ENCODE results near the gene NTMT2. TPM values are rescaled to one million over a fixed set of nuclear protein-coding genes. Genes with fewer than 3 reads are reported as not detected.
"Not testable (repeated sequence)": the region's sequence is repeated elsewhere in the genome, so short reads cannot be mapped to it uniquely, and the experiment has no call there.

NTMT2 gene
- polyA plus RNA-seq, 3 donors, result not detected

DNA sequence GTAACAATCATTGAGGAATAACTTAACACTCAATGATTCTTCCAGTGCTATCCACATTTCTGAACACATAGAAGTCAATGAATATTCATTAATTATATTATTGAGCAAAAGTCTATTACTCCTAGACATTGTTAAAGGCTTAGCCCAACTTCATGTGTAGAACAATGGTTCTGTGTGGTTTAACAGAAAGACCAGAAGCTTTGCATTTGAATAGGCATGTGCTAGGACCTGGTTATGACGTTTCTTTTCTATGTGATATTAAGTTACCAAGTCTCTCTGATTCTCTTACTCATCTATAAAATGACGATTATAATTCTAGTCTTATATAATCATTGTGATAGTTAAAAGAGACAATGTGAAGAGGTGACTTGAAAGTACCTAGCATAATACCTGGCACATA, 5.2 kb downstream of the NTMT2 start:
- no peak for DNase-seq (ENCODE audit: extremely low read depth in 1 of 11, low read depth in 9 of 11, low spot score in 4 of 11)

DNA sequence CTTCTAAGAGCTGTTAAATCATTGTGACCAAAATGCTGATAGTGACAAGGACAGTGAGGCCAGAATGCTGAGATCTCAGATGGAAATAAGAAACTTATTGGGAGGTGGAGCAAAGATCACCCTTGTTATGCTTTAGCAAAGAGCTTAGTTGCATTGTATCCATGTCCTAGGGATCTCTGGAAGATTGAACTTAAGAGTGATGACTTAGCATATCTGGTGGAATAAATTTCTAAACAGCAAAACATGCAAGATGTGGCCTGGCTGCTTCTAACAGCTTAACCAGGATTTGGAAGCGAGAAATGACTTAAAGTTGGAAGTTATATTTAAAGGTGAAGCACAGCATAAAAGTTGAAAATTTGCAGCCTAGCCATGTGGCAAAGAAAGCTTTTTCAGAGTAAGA, 7.7 kb downstream of the NTMT2 start:
- DNase-seq (ENCODE audit: extremely low read depth in 1 of 11, low read depth in 9 of 11, low spot score in 4 of 11), result no peak

DNA sequence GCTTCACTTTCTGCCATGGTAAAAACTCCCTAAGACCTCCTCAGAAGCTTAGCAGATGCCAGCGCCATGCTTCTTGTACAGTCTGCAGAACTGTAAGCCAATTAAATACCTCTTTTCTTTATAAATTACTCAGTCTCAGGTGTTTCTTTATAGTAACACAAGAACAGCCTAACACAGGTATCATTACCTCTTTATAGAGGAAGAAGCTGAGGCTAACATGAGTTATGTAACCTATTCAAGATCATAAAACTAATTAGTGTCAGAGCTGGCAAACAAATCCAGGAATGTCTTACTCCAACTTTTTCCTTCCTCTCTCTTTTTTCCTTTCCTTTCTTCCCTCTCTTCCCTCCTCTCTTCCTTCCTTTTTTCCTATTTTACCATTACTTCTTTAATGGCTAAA, 9.3 kb downstream of the NTMT2 start:
- DNase-seq (ENCODE audit: extremely low read depth in 1 of 11, low read depth in 9 of 11, low spot score in 4 of 11), result no peak

DNA sequence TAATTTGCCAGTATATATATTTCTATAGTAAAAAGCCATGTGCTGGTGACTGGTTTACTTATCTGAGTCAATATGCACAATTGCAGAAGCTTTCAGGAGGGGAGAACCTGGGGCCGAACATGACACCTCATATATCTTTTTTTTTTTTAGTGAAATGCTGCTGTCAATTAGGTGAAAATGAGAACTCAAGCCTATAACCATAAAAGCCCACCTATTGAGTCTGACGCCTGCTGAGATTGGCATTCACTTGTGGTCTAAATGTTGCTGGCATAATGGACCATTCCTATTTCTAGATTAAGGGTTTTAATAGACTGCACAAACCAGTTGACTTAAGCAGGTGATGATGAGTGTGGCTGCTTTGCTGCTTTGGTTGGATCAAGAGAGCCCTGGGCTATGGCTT, 10.8 kb downstream of the NTMT2 start:
- no peak for DNase-seq (ENCODE audit: extremely low read depth in 1 of 11, low read depth in 9 of 11, low spot score in 4 of 11)

DNA sequence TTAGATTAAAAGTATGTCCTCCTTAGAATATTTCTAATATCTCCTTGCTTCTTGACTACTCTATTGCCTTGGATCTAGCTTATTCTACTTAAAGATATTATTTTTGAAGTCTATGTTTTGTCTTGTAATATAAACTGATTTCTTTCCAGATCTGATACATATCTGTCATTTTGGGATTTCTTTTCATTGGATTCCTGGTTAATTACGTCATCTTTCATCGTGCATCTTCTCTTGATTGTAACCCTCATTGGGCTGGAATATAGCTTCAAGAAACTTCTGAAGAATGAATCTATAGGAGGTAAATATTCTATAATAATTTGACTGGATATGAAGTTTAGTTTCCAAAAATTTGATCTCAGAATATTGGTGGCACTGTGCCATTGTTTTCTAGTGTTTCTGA, 12.1 kb downstream of the NTMT2 start:
- DNase-seq (ENCODE audit: extremely low read depth in 1 of 11, low read depth in 9 of 11, low spot score in 4 of 11), result no peak

DNA sequence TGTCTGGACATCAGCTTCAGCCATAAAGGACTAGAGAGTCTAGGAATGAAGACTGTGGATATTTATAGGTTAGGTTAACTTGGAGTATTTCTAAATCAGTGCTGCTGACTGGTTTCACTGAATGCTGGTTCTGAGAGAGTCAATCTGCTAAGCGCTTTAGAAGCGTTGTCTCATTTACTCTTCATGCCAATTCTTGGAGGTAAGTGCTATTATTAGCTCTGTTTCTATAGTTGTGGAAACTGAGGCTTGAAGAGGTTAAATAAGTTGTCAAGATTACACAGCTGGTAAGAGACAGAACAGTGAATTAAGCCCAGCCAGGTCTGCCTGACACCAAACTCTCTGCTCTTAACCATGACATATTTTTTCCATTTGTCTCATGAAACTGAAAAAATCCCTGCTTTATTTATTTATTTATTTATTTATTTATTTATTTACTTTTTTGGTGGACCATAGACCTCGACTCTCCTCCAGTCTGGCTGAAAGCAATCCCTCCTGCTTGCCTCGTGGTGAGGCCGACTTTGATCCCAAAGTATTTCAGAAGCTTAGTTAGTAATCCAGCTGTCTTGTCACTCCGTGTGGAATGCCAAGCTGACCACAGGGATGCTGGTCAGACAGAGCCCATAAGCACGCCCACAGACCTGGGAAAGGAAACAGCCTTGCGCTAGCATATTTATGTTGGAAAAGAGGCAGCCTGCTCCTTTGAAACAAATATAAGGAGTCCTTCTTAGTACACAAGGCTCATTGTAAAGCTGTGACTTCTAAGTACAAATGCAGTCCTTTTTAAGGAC, 16.9 kb downstream of the NTMT2 start:
- DNase-seq (ENCODE audit: extremely low read depth in 1 of 11, low read depth in 9 of 11, low spot score in 4 of 11), result peak in 8 of 11 donors; percentile 15 to 51 (median 36)

DNA sequence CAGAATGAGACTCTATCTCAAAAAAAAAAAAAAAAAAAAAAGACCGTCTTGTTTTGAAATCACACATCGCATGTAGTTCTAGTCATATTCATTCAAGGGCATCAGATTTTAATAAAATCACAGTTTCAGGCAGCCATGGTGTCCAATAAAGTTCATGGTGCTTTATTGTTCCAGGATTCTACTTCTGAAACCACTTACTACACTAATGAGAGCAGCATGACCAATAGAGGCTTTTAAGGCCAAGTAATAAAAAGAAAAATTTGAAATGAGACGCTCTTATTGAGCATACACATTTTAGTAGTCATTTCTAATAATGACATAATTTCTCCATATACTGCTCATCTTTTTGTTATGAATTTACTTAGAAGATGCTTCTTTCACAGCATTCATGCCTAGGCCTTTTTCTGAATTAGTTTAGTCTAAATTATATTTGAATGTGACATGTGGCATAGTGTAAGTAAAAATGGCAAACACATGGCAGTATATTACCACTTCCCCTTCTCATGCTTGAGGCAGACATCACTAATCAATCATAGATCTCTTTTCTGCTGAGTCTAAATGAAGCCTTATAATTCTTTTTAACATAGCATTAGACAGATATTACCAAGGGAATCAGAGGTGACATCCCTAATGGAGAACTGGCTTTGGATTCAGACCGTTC, 18.5 kb downstream of the NTMT2 start:
- DNase-seq (ENCODE audit: extremely low read depth in 1 of 11, low read depth in 9 of 11, low spot score in 4 of 11), result no peak

DNA sequence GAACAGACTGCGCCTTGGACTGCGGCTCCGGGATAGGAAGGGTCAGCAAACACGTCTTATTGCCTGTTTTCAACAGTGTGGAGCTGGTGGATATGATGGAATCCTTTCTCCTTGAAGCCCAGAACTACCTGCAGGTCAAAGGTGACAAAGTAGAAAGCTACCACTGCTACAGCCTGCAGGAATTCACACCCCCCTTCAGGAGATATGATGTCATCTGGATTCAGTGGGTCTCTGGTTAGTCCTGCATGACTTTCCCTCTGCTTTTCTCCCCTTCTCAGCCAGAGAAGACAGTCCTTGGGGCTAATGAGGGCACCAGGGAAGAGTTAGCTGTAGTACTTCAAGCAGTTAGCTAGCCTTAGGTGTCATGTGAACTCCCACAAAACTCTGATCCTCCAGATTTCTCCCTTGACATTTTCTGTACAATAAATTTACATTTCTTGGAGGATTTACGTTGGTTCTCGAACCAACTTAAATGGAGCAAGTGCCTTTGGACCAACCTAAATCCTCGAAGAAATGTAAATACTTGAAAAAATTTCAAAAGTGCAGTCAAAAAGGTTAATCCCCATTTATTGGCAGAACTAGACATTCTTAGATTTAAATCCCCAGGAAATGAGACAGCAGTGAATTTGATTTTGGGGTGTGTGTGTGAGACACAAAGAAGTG, 20.9 kb downstream of the NTMT2 start:
- DNase-seq (ENCODE audit: extremely low read depth in 1 of 11, low read depth in 9 of 11, low spot score in 4 of 11), result no peak

DNA sequence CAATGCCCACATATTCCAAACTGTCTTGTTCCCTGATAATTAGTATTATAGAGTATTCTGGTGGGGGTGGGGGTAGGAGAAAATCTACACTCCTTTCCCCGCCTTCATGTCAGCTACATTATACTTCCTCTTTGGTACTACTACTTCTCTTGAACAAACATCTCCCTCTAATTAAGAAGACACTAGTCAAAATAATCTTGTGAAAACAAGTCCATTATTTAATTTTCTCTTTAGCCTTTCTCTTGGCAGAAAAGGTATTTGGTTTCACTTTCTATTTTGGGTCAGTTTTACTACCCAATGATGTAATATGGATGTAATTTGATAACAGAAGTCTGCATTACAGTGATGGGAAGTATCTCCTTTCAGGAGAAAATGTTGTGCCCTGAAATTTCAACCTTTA, 22.5 kb downstream of the NTMT2 start:
- DNase-seq (ENCODE audit: extremely low read depth in 1 of 11, low read depth in 9 of 11, low spot score in 4 of 11), result peak in 4 of 11 donors; percentile 7 to 29 (median 26)

DNA sequence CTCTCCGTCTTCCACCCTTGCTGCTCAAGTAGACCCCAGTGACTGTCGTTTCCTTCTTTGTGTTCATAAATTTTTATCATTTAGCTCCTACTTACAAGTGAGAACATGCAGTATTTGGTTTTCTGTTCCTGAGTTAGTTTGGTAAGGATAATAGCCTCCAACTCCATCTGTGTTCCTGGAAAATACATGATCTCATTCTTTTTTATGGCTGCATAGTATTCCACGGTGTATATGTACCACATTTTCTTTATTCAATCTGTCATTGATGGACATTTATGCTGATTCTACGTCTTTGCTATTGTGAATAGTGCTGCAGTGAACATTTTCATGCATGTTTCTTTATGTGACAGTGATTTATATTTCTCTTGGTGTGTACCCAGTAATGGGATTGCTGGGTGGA, 24.8 kb downstream of the NTMT2 start:
- not testable (repeated sequence) for DNase-seq (ENCODE audit: extremely low read depth in 1 of 11, low read depth in 9 of 11, low spot score in 4 of 11)

DNA sequence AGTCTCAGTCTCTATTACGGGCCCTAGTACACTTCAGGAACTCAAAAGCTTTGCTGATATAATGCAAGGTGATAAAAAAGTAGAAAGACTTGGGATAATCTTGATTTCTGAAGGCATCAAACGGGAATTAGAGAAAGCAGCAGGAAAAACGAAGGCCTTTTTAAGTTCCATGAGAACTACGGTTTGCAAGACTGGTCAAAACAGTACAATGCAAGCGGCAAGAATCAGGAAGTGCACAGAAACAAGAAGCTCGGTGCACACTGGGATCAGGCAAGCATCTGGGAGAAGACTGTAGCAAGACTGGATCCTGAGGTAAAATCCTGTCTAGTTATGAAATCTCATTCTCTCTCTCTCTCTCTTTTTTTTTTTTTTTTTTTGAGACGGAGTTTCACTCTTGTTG, 28.6 kb downstream of the NTMT2 start:
- DNase-seq (ENCODE audit: extremely low read depth in 1 of 11, low read depth in 9 of 11, low spot score in 4 of 11), result no peak

DNA sequence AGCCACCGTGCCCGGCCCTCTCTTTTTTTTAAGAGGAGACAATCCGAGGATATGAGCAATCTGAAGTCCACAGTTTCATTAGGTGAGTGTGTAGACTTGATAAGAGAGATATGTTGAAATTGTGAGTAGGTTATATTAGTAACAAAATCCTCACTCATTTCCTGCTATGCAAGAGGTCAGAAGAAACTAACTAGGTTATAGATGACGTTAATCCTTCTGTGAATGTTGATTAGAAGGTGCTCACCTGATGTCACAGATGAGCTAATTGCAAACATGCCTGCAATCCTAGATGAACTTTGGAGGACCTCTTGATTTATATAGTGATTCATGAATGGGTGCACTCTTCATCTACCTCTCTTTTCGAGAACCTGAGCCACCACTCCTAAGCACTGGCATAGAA, 29.3 kb downstream of the NTMT2 start:
- no peak for DNase-seq (ENCODE audit: extremely low read depth in 1 of 11, low read depth in 9 of 11, low spot score in 4 of 11)

DNA sequence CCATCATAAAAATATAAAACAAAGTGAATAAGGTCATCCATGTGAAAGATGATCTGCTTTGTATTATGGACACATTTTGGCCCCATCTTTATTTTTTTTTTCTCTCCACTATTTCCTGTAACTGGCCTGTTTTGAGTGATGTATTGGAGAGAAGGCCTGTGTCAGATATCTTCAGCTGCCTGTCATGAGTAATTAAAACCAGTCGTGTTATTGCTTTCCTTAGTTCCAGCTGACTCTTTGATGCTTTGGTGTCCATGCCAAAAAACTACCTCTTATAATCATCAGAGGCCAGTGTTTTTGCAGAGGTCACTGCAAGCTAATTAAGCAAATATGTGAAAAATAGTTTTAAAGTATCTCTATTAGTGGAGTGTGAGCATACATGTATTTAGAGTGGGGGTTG, 29.7 kb downstream of the NTMT2 start:
- no peak for DNase-seq (ENCODE audit: extremely low read depth in 1 of 11, low read depth in 9 of 11, low spot score in 4 of 11)

DNA sequence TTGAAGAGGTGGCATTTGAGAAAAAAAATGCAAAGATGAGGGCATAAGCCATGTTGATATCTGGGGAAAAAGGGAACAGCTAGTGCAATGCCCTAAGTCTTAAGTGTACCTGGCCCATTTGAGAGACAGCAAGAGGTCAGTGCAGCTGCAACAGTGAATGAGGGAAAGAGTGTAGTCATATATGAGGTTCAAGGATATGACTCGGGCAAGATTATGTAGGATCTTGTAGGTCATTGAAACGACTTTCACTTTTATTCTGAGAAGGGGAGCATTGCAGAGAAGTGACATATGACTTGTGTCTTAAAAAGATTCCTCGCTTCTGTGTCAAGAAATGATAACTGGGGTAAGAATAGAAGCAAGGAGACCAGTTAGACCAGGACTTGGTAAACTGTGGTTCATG, 31.0 kb downstream of the NTMT2 start:
- DNase-seq (ENCODE audit: extremely low read depth in 1 of 11, low read depth in 9 of 11, low spot score in 4 of 11), result no peak

DNA sequence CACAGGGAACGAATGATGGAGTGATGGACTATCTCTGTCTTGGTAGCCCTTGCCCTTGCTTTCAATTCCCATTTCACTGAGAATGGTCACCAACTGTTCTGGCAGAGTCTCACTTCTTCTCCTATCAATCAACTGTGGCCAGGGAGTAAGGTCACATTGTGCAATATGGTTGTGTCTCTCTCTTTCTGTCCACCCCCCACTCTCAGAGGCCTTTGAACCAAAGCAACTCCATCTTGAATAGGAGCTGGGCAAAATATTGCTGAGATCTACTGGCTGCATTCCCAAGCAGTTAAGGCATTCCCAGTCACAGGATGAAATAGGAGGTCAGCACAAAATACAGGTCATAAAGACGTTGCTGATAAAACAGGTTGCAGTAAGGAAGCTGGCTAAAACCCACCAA, 36.7 kb downstream of the NTMT2 start:
- no peak for DNase-seq (ENCODE audit: extremely low read depth in 1 of 11, low read depth in 9 of 11, low spot score in 4 of 11)

DNA sequence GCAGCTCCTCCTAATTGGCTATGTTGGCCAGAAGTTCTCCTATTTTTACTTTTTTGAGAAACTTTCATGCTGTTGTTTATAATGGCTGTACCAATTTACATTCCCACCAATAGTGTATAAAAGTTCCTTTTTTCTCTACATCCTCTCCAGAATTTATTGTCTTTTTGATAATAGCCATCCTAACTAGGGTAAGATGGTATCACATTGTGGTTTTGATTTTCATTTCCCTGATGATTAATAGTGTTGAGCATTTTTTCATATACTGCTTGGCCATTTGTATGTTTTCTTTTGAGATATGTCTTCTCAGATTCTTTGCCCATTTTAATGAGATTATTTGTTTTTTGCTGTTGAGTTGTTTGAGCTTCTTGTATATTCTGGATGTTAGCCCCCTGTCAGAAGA, 46.8 kb downstream of the NTMT2 start:
- DNase-seq (ENCODE audit: extremely low read depth in 1 of 11, low read depth in 9 of 11, low spot score in 4 of 11), result no peak

DNA sequence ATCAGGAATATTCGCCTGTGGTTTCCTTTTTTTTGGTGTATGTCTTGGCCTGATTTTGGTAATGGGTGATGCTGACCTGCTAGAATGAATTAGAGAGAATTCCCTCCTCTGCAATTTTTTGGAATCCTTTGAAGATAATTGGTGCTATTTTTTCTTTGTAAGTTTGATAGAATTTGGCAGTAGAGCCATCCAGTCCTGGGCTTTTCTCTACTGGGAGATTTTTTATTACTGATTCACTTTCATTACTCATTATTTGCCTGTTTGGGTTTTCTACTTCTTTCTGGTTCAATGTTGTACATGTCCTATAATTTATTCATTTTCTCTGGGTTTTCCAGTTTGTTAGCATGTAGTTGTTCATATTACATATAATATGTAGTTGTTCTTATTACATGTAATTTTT, 48.7 kb downstream of the NTMT2 start:
- DNase-seq (ENCODE audit: extremely low read depth in 1 of 11, low read depth in 9 of 11, low spot score in 4 of 11), result no peak

DNA sequence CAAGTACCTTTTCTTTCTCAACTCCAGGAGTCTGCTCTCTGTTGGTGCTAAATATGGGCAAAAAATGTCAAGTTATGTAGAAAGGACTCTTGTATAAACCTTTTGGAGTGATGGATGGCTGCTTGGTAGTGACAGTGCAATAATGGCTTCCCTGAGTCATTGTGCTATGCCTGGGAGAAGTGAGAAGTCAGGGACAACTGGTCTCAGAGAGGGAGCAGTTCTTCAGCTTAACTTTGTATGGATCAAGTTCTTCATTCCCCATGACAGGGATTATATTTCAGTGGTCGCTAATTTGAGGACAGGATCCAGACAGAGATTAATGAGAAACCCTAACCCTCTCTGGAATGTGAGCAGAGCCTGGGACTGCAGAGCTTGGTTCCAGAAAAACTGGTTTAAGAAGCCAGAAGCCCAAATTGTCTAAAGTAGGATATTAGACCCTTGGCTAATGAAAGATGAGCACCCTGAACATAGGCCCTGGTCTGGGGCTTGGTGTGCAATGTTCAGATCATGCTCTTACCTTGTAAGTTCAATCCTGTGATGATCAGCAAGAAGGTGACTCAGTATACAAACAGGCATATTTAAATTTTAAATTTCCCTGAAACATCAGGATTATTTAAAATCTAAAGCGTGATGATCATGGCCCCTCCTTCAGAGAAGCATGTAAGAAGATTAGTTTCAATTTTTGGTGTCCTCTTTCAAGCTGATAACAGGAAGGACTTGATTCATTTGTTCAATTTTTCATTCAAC, 50.9 kb downstream of the NTMT2 start:
- no peak for DNase-seq (ENCODE audit: extremely low read depth in 1 of 11, low read depth in 9 of 11, low spot score in 4 of 11)

DNA sequence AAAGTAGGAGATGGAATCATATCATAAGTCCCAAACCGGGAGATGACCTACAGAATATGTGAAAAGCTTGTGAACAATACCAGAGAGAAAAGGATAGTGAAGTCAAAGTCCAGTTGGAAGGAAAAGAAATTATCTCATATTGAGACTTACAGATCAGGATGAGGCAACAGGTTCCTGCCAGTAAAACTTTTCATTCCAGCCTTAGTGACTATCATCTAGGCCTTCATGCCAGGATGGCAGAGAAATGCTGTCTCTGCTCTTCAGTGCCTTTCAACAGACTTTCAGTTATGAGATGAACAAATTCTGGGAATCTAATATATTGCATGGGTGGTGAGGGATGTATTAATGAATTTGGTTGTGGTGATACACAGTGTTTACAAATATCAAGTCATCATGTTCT, 52.3 kb downstream of the NTMT2 start:
- DNase-seq (ENCODE audit: extremely low read depth in 1 of 11, low read depth in 9 of 11, low spot score in 4 of 11), result no peak

DNA sequence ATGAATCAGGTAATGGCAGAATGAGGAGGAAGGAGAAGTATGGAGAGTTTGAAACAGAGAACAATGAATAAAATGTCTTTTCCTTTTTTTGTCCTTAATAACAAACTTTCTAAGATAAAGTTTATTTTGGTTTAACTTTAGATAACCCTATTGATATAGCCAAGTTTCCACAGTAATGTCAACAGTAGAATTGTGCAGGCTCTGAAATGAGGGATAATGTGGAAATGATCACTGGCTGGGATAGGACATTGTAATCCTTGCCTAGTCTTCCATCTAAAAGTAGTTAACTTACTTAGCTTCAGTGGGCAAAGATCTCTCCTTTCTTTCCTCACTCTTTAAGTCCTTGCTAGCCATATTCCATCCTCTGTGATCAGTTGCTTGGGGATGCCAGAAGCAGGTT, 52.8 kb downstream of the NTMT2 start:
- no peak for DNase-seq (ENCODE audit: extremely low read depth in 1 of 11, low read depth in 9 of 11, low spot score in 4 of 11)
